ENCODE measurements around the gene TOMT.

TOMT gene

DNA sequence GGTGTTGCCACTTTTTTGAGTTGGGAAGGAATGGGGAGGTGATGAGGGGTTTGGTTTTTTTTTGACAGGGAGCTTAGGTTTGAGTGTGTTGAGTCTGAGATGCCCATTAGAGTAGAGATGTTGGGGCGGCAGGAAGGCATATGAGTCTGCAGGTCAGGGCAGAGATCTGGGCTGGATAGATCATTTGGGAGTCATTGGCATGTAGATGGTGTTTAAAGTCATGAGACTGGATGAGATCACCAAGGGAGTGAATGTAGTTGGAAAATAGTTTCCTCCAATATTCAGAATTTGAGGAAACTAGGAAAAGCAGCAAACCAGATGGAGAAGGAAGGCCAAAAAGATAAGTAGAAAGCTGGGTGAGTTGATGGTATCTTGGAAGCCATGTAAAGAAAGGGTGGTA lies 8.8 kb downstream of the TOMT start:
- FAIRE-seq (no peak), DNase-seq (ENCODE audit: insufficient read length, low spot score) (no peak)
- TF ChIP-seq, protein P1, sequence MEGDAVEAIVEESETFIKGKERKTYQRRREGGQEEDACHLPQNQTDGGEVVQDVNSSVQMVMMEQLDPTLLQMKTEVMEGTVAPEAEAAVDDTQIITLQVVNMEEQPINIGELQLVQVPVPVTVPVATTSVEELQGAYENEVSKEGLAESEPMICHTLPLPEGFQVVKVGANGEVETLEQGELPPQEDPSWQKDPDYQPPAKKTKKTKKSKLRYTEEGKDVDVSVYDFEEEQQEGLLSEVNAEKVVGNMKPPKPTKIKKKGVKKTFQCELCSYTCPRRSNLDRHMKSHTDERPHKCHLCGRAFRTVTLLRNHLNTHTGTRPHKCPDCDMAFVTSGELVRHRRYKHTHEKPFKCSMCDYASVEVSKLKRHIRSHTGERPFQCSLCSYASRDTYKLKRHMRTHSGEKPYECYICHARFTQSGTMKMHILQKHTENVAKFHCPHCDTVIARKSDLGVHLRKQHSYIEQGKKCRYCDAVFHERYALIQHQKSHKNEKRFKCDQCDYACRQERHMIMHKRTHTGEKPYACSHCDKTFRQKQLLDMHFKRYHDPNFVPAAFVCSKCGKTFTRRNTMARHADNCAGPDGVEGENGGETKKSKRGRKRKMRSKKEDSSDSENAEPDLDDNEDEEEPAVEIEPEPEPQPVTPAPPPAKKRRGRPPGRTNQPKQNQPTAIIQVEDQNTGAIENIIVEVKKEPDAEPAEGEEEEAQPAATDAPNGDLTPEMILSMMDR (IDR thresholded peaks at IDR 0.05; ENCODE audit: insufficient read depth, missing control alignments), result no peak

DNA sequence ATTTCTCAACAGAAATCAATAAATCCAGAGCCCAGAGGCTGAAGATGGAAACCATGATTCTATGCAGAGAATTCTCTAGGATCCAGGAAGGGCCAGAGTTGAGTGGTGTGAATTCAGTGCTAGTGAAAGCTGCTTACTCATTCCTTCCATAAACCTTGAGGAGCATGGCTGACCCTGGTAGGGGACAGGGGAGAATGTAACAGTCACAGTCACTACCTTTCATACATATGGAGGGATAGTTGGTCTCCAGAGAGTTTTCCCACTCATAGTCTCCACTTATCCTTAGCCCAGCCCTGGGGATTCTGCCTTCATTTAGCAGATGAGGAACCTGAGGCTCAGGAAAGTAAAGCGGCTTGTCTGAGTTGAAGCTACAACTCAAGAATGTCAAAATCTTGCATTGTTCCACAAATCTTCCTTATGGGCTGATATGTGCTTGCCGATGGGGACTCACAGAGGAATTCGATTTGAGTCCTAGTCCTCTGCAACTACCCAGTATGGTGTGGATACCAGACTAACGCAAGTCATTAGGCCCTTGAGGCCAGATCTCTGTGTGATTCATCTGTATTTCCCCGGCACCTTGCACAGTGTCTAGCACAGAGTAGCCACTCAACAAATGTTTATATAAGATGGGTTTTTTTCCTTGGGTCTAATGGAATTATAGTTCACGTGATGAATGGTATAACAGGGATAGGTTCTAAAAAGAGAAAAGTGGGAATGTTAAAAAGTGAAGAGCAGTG lies 10.5 kb downstream of the TOMT start:
- no peak for FAIRE-seq
- no peak for DNase-seq (ENCODE audit: insufficient read length, low spot score)
- TF ChIP-seq, protein P1 (IDR thresholded peaks at IDR 0.05; ENCODE audit: insufficient read depth, missing control alignments), result no peak

DNA sequence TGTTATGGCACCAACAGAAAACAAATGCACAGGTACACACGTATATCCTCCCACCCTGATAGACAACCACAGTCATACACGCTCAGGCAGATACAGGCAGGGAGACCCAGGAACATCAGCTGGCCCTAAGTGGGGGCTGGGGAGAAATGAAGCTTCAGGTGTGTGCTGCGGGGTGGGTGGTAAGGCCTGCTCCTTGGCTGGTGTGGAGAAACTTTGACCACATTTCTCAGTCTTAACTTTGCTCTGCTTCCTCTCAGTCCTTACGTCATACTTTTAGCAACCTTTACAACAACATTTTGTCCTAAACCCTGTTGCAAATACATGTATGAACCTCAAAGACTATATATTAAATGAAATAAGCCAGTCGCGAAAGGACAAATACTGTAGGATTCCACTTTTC lies 13.5 kb downstream of the TOMT start:
- no peak for FAIRE-seq
- TF ChIP-seq, protein P1 (IDR thresholded peaks at IDR 0.05; ENCODE audit: insufficient read depth, missing control alignments), result no peak
- no peak for DNase-seq (ENCODE audit: insufficient read length, low spot score)

DNA sequence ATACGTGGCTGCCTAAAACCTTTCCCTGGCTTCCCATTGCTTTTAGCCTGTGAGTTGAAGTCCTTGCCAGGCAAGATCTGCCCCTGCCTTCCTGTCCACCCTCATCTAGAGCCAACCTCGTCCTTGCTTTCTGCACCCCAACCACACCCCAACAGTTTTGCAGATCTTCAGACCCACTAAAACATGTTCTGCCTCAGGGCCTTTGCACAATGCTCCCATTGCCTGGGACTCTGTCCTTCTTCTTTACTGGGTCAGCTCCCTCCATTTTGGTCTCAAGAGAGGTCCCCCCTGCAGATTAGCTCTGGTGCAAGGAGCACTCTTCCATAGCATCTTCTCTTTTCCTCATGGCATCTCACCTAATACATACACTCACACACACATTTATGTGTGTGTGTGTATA lies 15.2 kb downstream of the TOMT start:
- FAIRE-seq, result no peak
- no peak for DNase-seq (ENCODE audit: insufficient read length, low spot score)
- TF ChIP-seq, protein P1 (IDR thresholded peaks at IDR 0.05; ENCODE audit: insufficient read depth, missing control alignments), result no peak

DNA sequence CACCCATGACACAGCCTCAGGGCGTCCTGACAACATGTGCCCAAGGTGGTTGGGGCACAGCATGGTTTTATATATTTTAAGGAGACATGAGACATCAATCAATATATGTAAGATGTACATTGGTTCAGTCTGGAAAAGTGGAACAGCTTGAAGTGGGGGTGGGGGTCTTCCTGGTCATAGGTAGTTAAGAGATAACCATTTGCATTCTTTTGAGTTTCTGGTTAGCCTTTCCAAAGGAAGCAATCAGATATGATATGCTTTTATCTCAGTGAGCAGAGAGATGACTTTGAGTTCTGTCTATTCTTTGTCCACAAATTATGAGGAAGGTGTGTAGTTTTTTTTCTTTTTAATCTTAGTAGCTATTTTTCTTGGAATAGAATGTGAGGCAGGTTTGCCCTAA lies 16.9 kb downstream of the TOMT start:
- DNase-seq (ENCODE audit: insufficient read length, low spot score) (no peak), FAIRE-seq (no peak)
- TF ChIP-seq, protein P1 (IDR thresholded peaks at IDR 0.05; ENCODE audit: insufficient read depth, missing control alignments), result no peak

DNA sequence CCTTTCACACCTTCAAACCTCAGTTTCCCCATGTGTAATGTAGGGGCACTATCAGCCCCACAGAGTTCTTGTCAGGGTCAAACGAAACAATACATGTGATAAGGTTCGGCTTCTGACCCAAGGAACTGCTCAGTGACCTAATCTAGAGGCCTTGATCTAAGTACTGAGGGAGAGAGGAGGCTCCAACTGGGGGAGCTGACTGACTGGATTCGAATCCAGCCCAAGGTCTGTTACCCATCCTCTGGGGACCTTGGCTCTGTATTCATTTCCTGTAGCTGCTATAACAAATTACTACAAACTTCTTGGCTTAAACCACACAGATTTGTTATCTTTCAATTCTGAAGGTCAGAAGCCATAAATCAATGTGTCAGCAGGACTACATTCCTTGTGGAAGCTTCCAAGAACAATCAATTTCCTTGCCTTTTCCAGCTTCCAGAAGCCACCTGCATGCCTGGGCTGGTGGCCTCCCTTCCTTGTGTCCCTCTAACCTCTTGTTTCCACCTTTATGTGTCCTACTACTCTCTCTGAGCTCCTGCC lies 17.5 kb downstream of the TOMT start:
- TF ChIP-seq, protein P1 (IDR thresholded peaks at IDR 0.05; ENCODE audit: insufficient read depth, missing control alignments), result no peak
- DNase-seq (ENCODE audit: insufficient read length, low spot score) (no peak), FAIRE-seq (no peak)

DNA sequence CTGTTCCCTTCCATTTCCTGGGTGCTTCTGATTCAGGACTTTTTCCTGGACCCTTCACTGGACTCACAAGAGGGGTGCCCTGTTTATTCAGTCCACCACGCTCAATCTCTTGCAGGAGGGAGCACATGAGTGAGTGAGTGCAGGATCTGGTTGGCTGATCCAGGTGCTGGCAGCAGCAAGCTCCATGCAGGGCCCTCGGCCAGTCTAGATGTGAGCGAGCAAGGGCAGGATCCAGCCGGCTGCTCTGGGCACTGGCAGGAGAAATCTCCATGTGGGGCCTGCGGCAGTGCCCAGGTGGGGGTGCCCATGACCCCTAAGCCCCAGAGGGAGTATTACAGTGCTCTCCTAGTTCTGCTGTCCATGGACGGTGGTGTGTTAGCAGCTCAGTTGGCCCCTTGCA lies 18.3 kb downstream of the TOMT start:
- TF ChIP-seq, protein P1 (IDR thresholded peaks at IDR 0.05; ENCODE audit: insufficient read depth, missing control alignments), result no peak
- DNase-seq (ENCODE audit: insufficient read length, low spot score) (no peak), FAIRE-seq (no peak)

All from D721Med (cell line).